Transverse colon (tissue), 4 donors: ENCODE data around the gene GGTLC1.

ENCODE experiments used
- POLR2AphosphoS5 ChIP-seq, 3 donors: sonication (generic); formaldehyde crosslinking; IDR thresholded peaks; one replicate each; pipeline ENCODE4 v1.6.1; 2016; ENCODE audit warnings: antibody characterized with exemption in 3 of 3
- TF ChIP-seq, protein P1 (sequence below), 5 experiments: fragments of 200-600 bp in 3 of 5; fragments of 450-650 bp in 2 of 5; sonication (generic) in 3 of 5; IDR thresholded peaks; 1 replicate in 2 of 5; 2 replicates in 3 of 5; pipeline ENCODE4 v1.5.1; 2016 to 2017; ENCODE audit warnings: antibody characterized with exemption in 5 of 5, inconsistent platforms in 3 of 5, mild to moderate bottlenecking in 2 of 5, moderate library complexity in 1 of 5

DNA sequence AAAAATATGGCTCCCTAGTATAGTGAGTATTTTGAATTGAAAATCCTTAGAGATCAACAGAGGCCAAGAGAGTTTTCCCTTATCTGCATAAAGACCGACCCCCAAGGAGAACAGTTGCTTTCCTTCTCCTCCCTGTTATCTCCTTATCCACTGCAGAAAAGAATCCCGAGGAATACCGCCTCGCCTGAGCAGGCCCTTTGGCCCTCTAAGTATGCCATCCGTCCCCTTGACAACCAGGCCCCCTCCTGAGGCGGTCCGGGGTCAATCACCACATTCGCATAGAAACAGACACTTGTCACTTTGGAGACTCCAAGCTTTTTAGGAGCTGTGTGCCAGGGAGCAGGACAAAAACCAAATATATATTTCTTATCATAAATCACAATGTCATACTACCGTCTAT lies 15.9 kb upstream of the GGTLC1 start:
- TF ChIP-seq, protein P1, sequence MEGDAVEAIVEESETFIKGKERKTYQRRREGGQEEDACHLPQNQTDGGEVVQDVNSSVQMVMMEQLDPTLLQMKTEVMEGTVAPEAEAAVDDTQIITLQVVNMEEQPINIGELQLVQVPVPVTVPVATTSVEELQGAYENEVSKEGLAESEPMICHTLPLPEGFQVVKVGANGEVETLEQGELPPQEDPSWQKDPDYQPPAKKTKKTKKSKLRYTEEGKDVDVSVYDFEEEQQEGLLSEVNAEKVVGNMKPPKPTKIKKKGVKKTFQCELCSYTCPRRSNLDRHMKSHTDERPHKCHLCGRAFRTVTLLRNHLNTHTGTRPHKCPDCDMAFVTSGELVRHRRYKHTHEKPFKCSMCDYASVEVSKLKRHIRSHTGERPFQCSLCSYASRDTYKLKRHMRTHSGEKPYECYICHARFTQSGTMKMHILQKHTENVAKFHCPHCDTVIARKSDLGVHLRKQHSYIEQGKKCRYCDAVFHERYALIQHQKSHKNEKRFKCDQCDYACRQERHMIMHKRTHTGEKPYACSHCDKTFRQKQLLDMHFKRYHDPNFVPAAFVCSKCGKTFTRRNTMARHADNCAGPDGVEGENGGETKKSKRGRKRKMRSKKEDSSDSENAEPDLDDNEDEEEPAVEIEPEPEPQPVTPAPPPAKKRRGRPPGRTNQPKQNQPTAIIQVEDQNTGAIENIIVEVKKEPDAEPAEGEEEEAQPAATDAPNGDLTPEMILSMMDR (IDR thresholded peaks at IDR 0.05): no peak
- TF ChIP-seq POLR2AphosphoS5 (IDR thresholded peaks at IDR 0.05): no peak
